ENCODE results near the gene LILRB4. TPM values are rescaled to one million over a fixed set of nuclear protein-coding genes. Genes with fewer than 3 reads are reported as not detected.

The LILRB4 gene
- total and polyA plus RNA-seq, 9 of the 15 experiments (the other 6 are each of a cell fraction or from before 2014, with no cell fraction given): not detected

DNA sequence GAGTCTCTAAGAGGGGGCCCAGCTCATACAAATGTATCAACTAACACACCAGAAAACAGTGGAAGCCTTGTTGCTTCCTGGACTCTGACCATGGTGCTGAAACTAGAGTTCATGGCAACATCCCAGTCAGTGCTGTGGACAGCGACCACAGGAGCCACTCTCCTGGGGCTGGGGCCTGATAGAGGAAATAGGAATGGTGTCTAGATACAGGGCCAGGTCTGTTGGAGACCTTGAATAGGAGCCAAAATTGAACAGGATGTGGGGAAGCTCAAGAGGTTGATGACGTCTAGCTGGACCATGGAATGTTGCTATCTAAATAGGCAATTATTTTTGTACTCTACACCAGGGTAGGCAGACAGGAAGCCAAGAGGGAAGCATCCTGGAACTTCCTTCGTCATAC lies 21.7 kb downstream of the LILRB4 start (continued):
- TF ChIP-seq, protein P1, sequence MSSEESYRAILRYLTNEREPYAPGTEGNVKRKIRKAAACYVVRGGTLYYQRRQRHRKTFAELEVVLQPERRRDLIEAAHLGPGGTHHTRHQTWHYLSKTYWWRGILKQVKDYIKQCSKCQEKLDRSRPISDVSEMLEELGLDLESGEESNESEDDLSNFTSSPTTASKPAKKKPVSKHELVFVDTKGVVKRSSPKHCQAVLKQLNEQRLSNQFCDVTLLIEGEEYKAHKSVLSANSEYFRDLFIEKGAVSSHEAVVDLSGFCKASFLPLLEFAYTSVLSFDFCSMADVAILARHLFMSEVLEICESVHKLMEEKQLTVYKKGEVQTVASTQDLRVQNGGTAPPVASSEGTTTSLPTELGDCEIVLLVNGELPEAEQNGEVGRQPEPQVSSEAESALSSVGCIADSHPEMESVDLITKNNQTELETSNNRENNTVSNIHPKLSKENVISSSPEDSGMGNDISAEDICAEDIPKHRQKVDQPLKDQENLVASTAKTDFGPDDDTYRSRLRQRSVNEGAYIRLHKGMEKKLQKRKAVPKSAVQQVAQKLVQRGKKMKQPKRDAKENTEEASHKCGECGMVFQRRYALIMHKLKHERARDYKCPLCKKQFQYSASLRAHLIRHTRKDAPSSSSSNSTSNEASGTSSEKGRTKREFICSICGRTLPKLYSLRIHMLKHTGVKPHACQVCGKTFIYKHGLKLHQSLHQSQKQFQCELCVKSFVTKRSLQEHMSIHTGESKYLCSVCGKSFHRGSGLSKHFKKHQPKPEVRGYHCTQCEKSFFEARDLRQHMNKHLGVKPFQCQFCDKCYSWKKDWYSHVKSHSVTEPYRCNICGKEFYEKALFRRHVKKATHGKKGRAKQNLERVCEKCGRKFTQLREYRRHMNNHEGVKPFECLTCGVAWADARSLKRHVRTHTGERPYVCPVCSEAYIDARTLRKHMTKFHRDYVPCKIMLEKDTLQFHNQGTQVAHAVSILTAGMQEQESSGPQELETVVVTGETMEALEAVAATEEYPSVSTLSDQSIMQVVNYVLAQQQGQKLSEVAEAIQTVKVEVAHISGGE (CRISPR knock-in tag; IDR thresholded peaks at IDR 0.05): peak in 1 of 3 experiments; percentile 69; a peak in 1 of 6 replicates
- TF ChIP-seq, protein P2, sequence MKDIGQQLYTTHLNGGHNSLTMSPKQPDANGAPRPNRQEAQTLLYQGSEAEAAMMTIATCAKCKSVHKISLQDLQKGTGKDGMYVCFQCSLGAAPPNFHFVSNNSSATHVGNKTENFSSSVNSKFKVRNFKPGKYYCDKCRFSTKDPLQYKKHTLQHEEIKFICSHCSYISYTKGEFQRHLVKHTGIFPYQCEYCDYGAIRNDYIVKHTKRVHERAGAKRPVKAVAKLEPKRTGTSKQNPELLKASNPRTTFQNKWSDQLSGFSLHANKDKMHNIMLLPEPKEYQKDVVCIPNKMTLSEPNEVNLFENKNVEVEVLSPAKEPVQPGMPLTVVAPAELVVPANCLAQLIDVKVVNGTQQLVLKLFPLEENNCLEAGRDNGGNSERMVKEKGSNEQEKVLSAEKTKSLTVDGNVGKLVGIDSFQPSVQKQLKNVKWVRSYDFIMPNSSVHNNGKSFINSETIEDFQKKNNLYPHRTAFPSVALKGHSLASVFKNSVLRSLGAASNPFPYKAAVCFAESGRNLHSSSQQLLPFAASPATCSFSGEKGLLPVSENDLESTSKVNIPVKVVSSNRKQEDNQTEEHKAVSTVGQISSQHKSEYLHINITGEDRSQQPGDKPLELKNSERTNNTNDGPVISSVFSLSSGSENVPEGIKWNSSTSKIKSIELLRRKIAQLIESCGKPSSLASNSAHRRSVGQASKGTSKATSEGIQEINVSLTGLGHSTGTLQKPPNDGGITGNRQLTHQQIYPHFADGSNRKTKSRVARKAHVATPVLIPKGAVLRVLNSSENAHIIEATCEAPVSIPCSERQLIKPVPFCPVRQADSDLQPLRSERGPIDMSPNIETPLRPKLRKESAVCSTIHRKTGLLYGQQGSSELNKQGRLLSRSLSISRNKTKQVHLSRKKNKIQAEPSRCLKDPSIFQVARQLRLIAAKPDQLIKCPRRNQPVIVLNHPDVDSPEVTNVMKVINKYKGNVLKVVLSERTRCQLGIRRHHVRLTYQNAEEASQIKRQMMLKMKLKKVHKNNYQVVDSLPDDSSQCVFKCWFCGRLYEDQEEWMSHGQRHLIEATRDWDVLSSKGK (CRISPR knock-in tag; IDR thresholded peaks at IDR 0.05): no peak
- TF ChIP-seq SPI1 (IDR thresholded peaks at IDR 0.05; ENCODE audit: borderline replicate concordance, low read depth, low read length) (no peak), RB1 (IDR thresholded peaks at IDR 0.05; ENCODE audit: low read depth) (no peak), BCL6 (CRISPR knock-in tag; IDR thresholded peaks at IDR 0.05) (peak; percentile 7; the same call in 1 of the 2 replicates), SETDB1 (IDR thresholded peaks at IDR 0.05; ENCODE audit: low read length) (no peak), RCOR1 (IDR thresholded peaks at IDR 0.05; ENCODE audit: borderline replicate concordance in 1 of 2, low read depth in 2 of 2, low read length in 2 of 2) (peak in 1 of 2 experiments; percentile 93; a peak in 2 of 4 replicates), LEF1 (IDR thresholded peaks at IDR 0.05) (no peak), ARHGAP35 (IDR thresholded peaks at IDR 0.05; ENCODE audit: partially characterized antibody) (no peak), MYNN (IDR thresholded peaks at IDR 0.05) (no peak), MYNN (CRISPR knock-in tag; IDR thresholded peaks at IDR 0.05) (peak; percentile 75; the same call in 1 of the 2 replicates), TEAD4 (IDR thresholded peaks at IDR 0.05; ENCODE audit: low read length) (no peak), TEAD4 (CRISPR knock-in tag; IDR thresholded peaks at IDR 0.05; ENCODE audit: borderline replicate concordance) (no peak), POLR3G (IDR thresholded peaks at IDR 0.05; ENCODE audit: extremely low read depth, insufficient read length, insufficient replicate concordance) (no peak), SUPT5H (IDR thresholded peaks at IDR 0.05) (no peak), NR2C1 (IDR thresholded peaks at IDR 0.05) (no peak), NR2C1 (tag; IDR thresholded peaks at IDR 0.05) (peak; percentile 56; the same call in 1 of the 2 replicates), NCOA6 (IDR thresholded peaks at IDR 0.05) (peak; percentile 94), PRMT5 (CRISPR knock-in tag; IDR thresholded peaks at IDR 0.05) (peak; percentile 98), HEY1 (CRISPR knock-in tag; IDR thresholded peaks at IDR 0.05; ENCODE audit: borderline replicate concordance) (no peak), GABPB1 (CRISPR knock-in tag; IDR thresholded peaks at IDR 0.05) (peak; percentile 63), ZNF644 (tag; IDR thresholded peaks at IDR 0.05; ENCODE audit: low read depth) (peak; percentile 95), SRSF9 (IDR thresholded peaks at IDR 0.05; ENCODE audit: borderline replicate concordance, low read depth, low read length) (no peak)
- TF ChIP-seq, protein P3, sequence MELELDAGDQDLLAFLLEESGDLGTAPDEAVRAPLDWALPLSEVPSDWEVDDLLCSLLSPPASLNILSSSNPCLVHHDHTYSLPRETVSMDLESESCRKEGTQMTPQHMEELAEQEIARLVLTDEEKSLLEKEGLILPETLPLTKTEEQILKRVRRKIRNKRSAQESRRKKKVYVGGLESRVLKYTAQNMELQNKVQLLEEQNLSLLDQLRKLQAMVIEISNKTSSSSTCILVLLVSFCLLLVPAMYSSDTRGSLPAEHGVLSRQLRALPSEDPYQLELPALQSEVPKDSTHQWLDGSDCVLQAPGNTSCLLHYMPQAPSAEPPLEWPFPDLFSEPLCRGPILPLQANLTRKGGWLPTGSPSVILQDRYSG (tag; conservative IDR thresholded peaks at IDR 0.05; ENCODE audit: low read depth): peak; percentile 88

Measured in K562 (cell line).